HG03520 (cell line): Measurements from ENCODE around the gene EPB41L5.
"Not testable (repeated sequence)": the region's sequence is repeated elsewhere in the genome, so short reads cannot be mapped to it uniquely, and the experiment has no call there.

Source experiments
- ATAC-seq: cut with Tn5 transposase; IDR thresholded peaks from one replicate; pipeline ENCODE4 v1.9.1; 2021; ENCODE audit warnings: mild to moderate bottlenecking, moderate library complexity; ENCODE audit not compliant: unreplicated experiment

Gene EPB41L5

DNA sequence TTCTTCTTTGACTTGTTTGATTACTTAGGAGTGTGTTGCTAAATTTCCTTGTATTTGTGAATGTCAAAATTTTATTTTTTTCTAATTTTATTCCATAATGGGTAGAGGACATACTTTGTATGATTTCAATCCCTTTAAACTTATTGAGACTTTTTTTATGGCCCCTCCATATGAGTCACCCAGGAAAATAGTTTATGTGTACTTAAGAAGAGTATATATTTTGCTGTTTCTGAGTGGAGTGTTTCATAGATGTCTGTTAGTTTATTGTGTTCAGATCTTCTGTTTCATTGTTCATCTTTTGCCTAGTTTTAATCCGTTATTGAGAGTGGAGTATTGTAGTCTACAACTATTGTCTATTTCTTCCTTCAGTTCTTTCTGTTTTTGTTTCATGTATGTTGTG lies 81.9 kb downstream of the EPB41L5 start:
- no peak for ATAC-seq

- ATAC-seq = no peak
Measured at GRCh38 chr2:120100627-120101026, 87.8 kb downstream of the EPB41L5 start.

- no peak for ATAC-seq
Measured at GRCh38 chr2:120103723-120104467, 91.0 kb downstream of the EPB41L5 start.

DNA sequence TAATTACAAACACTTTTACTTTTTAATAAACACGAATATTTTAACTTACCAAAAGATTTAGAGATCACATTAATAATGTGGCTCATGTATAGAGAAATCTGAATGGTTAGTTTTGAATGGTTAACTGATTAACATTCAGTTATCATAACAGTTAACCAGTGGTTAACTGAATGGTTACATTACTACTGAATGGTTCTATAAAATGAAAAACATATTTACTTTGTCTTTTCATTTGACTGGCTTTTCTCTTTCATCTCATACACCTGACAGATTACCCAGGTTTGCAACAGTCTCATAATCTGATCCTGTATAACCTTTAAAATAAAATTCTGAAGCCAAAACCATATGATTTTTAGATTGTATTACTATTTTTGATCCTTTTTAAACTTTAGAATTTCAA lies 91.9 kb downstream of the EPB41L5 start:
- ATAC-seq = no peak

GRCh38 chr2:120105360-120105759 lies 92.5 kb downstream of the EPB41L5 start:
- peak; percentile 68 for ATAC-seq

GRCh38 chr2:120108049-120108448 lies 95.2 kb downstream of the EPB41L5 start:
- ATAC-seq = no peak

DNA sequence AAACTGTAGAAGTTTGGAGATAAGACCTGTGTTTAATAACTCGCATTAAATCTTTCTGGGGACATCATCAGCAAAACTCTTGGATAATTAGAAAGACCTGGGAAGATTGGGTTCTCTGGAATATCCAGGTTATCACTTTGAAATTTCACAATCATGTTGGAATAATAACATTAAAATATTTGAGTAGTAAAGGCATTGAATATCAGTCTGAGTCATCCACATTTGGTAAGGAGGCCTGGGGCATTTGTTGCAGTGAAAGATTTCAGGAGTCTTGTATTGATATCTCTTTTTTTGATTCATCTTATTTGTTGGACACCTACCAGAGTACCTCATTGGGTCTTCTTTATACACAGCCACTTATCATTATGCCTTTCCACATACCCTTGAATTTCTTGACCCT lies 95.9 kb downstream of the EPB41L5 start:
- no peak for ATAC-seq

DNA sequence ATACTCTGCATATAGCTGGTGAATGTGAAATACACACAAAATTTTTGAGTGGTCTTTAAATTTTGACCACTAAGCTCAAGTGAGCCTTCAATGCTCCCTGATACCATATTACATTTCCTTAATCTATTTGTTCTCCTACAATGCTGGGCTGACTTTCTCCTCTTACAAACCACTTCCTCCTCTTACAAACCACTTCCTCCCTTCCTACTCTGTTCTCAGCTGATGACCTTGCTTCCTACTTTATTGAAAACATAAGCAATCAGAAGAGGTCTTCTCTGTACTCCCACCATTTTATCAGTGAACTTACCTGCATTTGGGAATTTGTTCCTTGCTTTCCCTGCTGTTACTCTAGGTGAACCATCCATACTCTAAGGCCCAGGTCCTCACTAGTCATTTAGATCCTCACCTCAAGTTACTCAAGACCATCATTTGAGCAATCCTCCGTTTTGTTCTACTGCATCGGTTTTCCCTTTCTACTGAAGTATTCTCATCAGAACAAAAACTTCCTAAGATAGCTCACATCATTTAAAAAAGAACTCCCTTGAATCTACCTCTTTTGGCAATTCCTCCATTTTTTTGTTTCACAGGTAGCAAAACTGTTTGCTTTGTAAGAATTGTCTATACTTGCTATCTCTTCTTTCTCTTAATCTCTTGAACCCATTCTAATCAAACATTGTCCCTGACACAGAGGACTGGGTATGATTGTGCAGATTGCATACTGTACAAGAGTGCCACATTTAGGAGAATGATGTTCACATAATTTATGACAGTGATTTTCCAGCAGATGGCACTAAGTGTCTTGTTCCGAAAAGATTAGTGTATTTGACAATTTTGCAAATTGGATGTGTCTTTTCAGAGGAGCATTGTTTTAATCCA lies 96.5 kb downstream of the EPB41L5 start:
- no peak for ATAC-seq

DNA sequence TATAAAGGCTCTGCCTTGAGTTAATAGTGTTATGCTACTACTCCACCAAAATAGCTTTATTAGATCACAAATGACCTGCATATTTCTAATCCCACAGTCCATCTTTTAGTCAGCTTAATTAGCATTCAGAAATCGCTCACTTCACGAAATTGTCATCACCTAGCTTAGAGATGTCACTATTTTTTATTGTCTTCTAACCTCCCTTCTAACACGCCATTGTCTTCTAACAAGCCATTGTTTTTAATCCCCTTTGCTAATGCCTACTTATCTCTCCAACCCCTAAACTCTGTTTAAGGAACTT lies 97.1 kb downstream of the EPB41L5 start:
- no peak for ATAC-seq

DNA sequence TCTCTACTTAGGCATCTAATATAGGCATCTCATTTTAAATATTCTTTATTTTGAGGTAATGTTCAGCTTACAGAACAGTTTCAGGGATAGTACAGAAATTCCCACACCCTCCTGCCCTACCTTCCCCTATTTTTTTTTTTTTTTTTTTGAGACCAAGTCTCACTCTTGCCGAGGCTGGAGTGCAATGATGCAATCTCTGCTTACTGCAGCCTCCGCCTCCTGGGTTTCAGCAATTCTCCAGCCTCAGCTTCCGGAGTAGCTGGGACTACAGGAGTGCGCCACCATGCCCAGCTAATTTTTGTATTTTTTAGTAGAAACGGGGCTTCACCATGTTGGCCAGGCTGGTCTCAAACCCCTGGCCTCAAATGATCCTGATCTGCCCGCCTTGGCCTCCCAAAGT lies 97.6 kb downstream of the EPB41L5 start:
- no peak for ATAC-seq

GRCh38 chr2:120111193-120111592 lies 98.3 kb downstream of the EPB41L5 start:
- no peak for ATAC-seq

DNA sequence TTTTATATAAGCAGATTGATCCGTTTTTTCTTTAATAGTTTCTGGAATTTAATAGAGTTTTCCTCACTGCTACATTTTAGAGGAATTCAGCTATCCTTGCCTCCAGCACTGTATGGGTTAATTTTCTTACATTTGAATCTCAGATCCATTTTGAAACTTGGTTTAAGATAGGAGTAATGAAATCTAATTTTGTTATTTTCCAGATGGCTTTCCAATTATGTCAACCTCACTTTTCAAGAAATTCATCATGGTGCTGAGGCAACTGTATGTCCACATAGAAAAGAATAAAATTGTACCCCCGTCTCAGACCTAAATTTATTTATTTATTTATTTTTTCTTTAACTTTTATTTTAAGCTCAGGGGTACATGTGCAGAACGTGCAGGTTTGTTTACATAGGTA lies 105.1 kb downstream of the EPB41L5 start:
- no peak for ATAC-seq

GRCh38 chr2:120118471-120118870 lies 105.6 kb downstream of the EPB41L5 start:
- ATAC-seq = no peak

DNA sequence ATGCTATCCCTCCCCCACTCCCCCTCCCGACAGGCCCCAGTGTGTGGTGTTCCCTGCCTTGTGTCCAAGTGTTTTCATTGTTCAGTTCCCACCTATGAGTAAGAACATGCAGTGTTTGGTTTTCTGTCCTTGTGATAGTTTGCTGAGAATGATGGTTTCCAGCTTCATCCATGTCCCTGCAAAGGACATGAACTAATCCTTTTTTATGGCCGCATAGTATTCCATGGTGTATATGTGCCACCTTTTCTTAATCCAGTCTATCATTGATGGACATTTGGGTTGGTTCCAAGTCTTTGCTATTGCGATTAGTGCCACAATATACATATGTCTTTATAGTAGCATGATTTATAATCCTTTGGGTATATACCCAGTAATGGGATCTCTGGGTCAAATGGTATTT lies 108.5 kb downstream of the EPB41L5 start:
- ATAC-seq = not testable (repeated sequence)

DNA sequence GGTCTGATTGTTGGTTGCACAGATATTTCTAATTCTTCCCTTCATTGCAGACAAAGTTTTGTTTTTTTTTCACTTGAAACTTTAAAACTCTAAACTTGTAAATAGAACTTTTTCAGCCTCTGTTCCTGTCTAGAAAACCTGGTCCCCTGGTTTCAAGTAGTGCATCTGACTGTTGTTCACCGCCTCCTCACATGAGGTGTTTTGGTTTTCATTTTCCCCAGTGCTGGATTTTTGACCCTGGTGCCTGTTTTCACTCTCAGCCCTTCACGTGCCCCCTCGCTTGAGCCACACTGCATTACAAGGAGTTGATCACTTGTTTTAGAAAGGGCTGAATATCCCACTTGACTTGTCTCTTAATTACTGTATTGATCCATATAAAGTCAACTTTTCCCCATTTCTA lies 110.2 kb downstream of the EPB41L5 start:
- no peak for ATAC-seq

DNA sequence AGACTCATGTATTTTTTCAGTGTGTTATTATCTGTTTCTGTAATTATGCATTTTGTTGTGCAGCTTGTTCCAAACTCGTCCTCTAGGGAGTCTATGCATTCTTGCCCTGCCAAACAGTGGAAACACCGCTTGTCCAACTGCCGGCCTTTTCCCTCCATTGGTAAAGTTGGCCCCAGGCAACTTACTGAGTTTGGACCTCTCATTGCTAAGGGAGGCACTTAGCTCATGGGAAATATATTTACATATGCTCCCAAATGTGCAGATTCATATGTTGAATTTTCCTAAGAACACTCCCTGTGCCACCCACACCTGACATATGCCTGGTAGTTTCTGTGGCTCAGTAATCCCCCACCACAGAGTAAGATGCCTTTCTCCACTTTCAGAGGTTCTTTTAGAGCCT lies 112.3 kb downstream of the EPB41L5 start:
- no peak for ATAC-seq

GRCh38 chr2:120128216-120128615 lies 115.3 kb downstream of the EPB41L5 start:
- ATAC-seq = no peak

DNA sequence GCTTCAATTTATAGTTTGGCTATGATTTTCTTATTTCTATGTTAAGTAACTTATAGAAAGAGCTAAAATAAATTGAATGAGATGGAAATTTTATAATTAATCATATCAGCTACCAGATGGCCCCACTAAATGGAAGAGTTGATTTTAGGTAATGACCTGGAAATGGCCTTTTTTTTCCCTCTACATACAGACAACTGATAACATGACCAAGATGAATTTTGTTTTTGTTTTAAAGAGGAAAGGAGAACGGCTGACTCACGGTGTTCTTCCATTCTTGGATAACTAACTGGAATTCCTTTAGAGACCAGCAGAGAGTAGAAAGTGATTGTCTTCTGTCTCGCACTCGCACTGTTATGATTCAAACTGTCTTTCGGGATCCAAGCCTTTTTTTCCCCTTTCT lies 119.3 kb downstream of the EPB41L5 start:
- ATAC-seq = no peak

DNA sequence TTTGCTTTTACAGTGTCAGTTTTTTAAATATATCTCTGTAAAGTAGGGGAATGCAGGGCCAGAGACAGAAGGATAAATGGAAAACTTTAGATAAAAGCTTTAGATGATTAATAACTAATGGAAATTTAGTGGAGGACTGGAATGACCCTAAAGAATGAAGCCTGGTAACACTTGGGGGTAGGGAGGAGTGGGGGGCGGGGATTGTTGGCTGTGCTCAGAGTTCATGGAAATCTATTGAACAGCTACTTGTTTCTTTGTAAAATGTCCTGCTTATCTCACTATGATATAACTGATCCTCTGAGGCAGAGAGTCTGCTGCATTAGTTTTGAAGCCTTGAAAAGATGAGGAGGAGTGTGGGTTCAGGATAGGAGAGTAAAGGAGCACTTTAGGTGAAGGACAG lies 119.8 kb downstream of the EPB41L5 start:
- no peak for ATAC-seq

- no peak for ATAC-seq
Measured at GRCh38 chr2:120133572-120134244, 120.8 kb downstream of the EPB41L5 start.

GRCh38 chr2:120134263-120134662 lies 121.4 kb downstream of the EPB41L5 start:
- no peak for ATAC-seq

DNA sequence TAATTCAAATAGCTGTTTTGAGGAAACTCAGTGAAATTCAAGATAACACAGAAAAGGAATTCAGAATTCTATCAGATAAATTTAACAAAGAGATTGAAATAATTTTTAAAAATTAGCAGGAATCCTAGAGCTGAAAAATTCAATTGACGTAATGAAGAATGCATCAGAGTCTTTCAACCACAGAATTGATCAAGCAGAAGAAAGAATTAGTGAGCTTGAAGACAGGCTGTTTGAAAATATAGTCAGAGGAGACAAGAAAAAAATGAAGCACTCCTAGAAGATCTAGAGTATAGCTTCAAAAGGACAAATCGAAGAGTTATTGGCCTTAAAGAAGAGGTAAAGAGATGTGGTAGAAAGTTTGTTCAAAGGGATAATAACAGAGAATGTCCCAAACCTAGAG lies 122.1 kb downstream of the EPB41L5 start:
- not testable (repeated sequence) for ATAC-seq
